GDM1 (cell line): ENCODE measurements around the gene LDB1.

Experiments
- DNase-seq: peaks from one replicate; lab custom pipeline; 2025; lab: John Stamatoyannopoulos, UW

Gene LDB1

GRCh38 chr10:102135956-102136526 lies 15.9 kb upstream of the LDB1 start:
- no peak for DNase-seq

GRCh38 chr10:102134416-102134815 lies 14.2 kb upstream of the LDB1 start:
- no peak for DNase-seq

GRCh38 chr10:102133373-102134195 lies 13.4 kb upstream of the LDB1 start:
- peak; percentile 52 for DNase-seq

- DNase-seq = peak; percentile 97
Measured at GRCh38 chr10:102132563-102133372, 12.6 kb upstream of the LDB1 start, which contains the start of gene PPRC1. TSS of gene PPRC1 (plus strand) at chr10:102133040. CDS start at chr10:102133069, 29 bp downstream.

GRCh38 chr10:102132193-102132562 lies 12.0 kb upstream of the LDB1 start:
- no peak for DNase-seq

- DNase-seq = no peak
Measured at GRCh38 chr10:102131286-102132170, 11.4 kb upstream of the LDB1 start.

- no peak for DNase-seq
Measured at GRCh38 chr10:102123223-102123622, 3.1 kb upstream of the LDB1 start.

- DNase-seq = no peak
Measured at GRCh38 chr10:102122450-102122849, 2.3 kb upstream of the LDB1 start.

GRCh38 chr10:102121739-102122372 lies 1.7 kb upstream of the LDB1 start:
- no peak for DNase-seq

GRCh38 chr10:102120991-102121738 lies 997 bp upstream of the LDB1 start:
- peak; percentile 45 for DNase-seq

- peak; percentile 26 for DNase-seq
Measured at GRCh38 chr10:102119417-102120141, 589 bp downstream of the LDB1 start.

GRCh38 chr10:102118867-102119266 lies 1.3 kb downstream of the LDB1 start:
- no peak for DNase-seq

- peak; percentile 88 for DNase-seq
Measured at GRCh38 chr10:102117391-102118159, 2.6 kb downstream of the LDB1 start.

- DNase-seq = no peak
Measured at GRCh38 chr10:102116656-102117055, 3.5 kb downstream of the LDB1 start.

GRCh38 chr10:102115775-102116174 lies 4.4 kb downstream of the LDB1 start:
- peak; percentile 17 for DNase-seq

GRCh38 chr10:102114861-102115618 lies 5.1 kb downstream of the LDB1 start:
- DNase-seq = peak; percentile 81

GRCh38 chr10:102113956-102114857 lies 6.0 kb downstream of the LDB1 start:
- no peak for DNase-seq
